ENCODE data around the gene ACOT8.

DNA sequence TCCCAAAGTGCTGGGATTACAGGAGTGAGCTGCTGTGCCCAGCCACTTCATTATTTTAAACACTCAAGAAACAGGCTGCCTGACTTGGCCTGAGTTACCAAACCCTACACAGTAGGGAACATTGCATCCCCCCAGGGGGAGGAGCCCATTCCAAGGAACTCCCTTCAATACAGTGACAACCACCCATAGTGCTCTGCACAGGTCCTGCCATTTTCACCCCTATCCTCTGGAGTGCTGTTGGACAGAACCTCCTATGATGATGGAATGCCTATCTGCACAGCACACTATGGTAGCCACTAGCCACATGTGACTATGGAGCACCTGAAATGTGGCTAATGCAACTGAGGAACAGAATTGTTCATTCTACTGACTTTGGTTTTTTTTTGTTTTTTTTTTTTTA, 11.7 kb downstream of the ACOT8 start:
- TF ChIP-seq EP300 (IDR thresholded peaks at IDR 0.05) (no peak), CTCF (IDR thresholded peaks at IDR 0.05) (no peak), POLR2A (IDR thresholded peaks at IDR 0.05) (no peak), POLR2AphosphoS5 (IDR thresholded peaks at IDR 0.05) (no peak)
